ENCODE data around the gene RPS14. TPM values are rescaled to one million over a fixed set of nuclear protein-coding genes. Genes with fewer than 3 reads are reported as not detected.
A peak's percentile ranks its signal among the peaks of the same experiment; 100 is the strongest.
"Not testable (repeated sequence)": the region's sequence is repeated elsewhere in the genome, so short reads cannot be mapped to it uniquely, and the experiment has no call there.

Gene RPS14
- total RNA-seq, 1 donor from 2014 or later: 1,255 TPM

DNA sequence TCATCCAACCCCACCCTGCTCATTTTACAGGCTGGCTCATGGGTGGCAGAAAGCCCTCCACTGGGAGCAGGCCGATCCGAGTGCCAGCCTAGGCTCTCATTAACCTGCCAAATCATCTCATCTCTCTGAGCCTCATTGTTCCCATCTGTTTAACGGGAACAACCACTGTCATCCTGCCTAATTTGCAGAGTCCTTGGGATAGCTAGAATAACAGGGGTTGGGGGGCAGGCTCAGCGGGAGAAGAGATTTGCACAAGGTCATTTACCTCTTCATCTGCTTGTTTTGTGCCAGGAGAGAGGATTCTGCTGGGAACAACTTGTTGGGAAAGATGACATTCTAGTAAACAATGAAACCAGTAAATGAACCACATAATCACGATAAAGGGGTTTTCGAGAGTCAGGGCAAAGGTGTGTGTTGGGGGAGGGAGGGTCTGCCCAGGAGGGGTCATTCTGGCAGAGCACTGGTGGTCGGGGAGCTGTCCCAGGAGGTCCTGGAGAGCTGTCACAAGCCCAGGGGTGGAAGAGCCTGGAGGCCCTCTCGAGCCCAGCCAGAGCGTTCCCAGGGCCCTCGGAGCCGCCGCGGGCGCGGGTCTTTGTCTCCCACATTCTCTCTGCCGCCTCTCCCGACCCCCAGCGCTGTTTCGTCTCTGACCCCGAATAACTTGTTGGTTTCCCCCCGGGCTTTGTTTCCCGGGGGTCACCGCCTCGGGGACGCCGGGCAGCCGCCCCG lies 35.6 kb upstream of the RPS14 start:
- intact Hi-C loops (cut with micrococcal nuclease): no loop called here
- no peak for ATAC-seq

DNA sequence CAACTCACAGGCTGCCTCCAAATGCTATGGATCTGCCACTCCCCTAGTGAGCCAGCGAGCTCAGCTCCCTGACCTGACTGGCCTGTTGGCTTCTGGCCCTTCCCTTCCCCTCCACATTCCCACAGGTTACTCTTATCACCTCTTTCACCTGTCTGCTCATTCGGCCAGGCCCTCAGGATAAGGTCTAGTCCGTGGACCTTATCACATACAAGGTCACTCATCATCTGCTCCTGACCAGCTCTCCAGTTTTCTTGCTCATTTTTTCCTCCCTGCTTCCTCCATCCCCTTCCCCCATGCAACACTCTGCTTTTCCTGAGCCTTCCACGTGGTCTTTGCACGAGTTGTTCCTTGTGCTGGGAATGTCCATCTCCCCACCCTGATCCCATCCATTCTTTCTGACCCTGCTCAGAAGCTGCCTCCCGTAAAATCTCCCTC lies 32.5 kb upstream of the RPS14 start:
- ATAC-seq: no peak
- DNase-seq: no peak
- intact Hi-C loops (cut with micrococcal nuclease): no loop called here

More for the DNA sequence above, 35.6 kb upstream of the RPS14 start:
- DNase-seq: no peak

- ATAC-seq: no peak
- no peak for DNase-seq
- intact Hi-C loops (cut with micrococcal nuclease): no loop called here
Measured at GRCh38 chr5:150481708-150481965, 32.1 kb upstream of the RPS14 start.

- no peak for ATAC-seq
- intact Hi-C loops (cut with micrococcal nuclease): no loop called here
- no peak for DNase-seq
Measured at GRCh38 chr5:150479416-150479815, 29.9 kb upstream of the RPS14 start.

GRCh38 chr5:150476568-150476967 lies 27.0 kb upstream of the RPS14 start:
- intact Hi-C loops (cut with micrococcal nuclease); ATAC-seq; DNase-seq: not testable (repeated sequence)

- no peak for DNase-seq
- no peak for ATAC-seq
- intact Hi-C loops (cut with micrococcal nuclease): no loop called here
Measured at GRCh38 chr5:150473673-150474358, 24.3 kb upstream of the RPS14 start.

GRCh38 chr5:150469718-150470469 lies 20.4 kb upstream of the RPS14 start:
- no peak for ATAC-seq
- intact Hi-C loops (cut with micrococcal nuclease): no loop called here

DNA sequence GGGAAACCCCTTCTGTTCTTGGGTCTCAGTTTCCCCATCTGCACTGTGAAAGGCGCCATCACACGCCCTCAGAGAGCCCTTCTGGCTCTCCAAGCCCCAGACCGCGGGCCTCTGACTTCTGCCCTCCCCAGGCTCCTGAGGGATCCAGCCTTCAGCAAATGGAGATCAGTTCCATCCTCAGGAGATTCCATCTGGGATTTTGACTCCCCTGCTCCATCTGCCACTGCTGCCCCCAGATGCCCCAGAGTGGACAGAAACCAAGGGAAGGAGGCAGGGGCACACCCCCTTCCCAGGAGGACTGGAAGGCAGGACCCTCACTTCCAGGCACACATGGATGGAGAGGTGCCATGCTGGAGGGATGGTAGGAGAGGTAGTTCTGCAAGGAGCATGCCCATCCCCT lies 18.7 kb upstream of the RPS14 start:
- ATAC-seq (no peak), DNase-seq (no peak)
- intact Hi-C loops (cut with micrococcal nuclease): no loop called here

More at GRCh38 chr5:150469718-150470469, 20.4 kb upstream of the RPS14 start:
- no peak for DNase-seq

DNA sequence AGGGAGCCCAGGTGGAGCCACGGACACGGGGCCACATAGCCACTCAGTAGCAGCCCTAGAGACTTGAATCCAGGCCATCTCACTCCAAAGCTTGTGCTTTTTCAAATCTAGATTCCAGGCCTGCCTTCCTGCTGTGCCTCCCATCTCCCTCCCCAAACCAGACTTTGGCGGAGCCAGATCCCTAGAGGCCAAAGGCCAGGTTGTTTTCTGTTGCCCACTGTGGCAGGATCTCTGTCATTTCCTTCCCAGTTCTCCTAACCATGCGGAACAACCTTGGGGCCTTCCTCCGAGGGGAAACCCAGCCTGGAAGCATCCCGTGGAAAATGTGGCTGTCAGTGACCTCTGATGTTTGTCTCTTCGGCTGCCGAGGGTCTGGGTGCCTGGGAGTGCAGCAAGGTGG lies 16.4 kb upstream of the RPS14 start:
- DNase-seq (no peak), ATAC-seq (peak; percentile 54)
- intact Hi-C loops (cut with micrococcal nuclease): no loop called here

- DNase-seq (no peak), ATAC-seq (peak; percentile 73)
- intact Hi-C loops (cut with micrococcal nuclease): no loop called here
Measured at GRCh38 chr5:150464554-150465012, 15.0 kb upstream of the RPS14 start.

DNA sequence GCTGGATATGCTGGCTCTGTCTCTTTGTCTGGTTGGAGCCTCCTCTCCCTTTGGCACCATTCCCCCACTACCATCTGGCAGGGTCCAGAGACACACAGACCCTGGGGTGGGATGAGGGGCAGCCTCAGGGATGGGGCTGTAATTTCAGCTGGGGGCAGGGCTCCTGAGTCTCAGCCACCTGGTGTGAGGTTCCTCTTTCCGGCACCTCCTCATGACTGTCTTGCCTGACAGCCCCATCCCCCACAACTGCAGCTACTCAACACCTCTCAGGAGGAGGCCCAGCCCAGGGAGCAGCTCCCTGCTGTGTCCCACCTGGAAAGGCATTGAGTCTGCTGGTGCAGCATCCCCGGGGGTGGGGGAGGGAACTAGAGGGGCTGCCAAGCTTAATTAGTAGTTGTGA lies 11.7 kb upstream of the RPS14 start:
- no peak for ATAC-seq
- DNase-seq: no peak
- intact Hi-C loops (cut with micrococcal nuclease): no loop called here

GRCh38 chr5:150460781-150461180 lies 11.2 kb upstream of the RPS14 start:
- DNase-seq: no peak
- no peak for ATAC-seq
- intact Hi-C loops (cut with micrococcal nuclease): no loop called here

DNA sequence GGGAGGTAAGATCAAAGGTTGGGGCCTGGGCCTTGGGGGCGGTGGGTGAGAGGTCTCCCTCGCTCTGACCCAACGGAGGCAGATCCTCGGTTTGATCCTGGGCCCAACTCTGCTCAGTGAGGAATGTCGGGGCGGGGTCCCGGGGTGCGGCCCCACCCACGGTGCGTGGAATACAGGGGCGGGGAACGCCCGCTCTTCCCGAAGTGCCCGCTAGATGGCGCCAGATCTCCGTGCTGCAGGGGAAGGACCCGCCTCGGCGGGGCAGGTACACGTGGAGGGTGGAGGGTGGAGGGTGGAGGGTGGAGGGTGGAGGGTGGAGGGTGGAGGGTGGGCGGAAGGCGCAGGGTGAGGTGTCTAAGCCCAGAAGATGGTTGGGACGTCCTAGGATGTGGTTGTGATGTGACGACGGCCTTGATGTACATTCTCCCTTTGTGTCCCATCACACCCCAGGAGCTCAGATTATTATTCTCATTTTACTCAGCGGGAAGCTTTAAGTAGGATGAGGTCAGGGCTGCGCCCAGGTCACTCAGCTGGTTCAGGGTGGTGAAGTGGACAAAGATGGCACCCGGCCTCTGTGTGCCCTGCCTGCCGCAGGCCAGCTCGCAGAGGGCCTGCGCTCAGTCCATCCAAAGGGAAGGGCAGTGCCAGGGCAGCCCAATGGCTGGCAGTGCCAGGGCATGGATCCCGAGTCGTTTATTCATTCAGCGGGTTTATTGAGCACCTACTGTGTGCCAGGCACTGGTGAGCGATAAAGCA lies 9.4 kb upstream of the RPS14 start:
- peak; percentile 88 for DNase-seq
- ATAC-seq: peak; percentile 96
- intact Hi-C loops (cut with micrococcal nuclease): loop anchor here (2.0 kb wide), 1 partner anchor 86 kb away; no protein-coding TSS in a partner anchor

DNA sequence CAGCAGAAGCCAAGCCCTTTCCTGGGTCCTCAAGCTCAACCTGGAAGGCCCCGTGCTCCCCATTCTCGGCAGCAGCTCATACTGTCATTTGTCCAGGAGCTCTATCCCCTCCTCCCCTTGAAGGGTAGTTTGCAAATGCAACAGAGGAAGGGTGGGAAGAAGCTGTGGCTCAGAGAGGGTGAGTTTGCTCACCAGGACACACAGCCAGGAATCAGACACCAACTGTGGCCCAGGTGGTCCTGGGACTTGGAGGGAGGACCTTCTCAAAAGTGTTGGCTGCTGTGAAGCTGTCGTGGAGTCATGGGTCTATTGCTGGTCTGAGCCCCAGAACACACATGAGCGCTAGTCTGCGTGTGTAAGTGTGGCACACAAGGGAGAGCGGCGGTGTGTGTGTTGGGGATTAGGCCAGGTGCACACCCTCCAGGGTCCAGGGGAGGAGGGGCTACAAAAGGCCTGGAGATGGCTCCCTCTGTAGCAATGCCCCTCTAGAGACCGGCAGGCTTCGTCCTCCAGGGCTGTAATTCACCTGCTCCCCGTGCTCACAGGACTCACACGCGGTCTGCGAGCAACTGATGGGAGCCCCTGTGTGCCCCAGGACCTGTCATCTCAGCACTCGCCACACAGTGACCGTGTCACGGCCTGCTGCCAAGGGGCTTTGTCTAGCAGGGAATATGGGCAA lies 8.2 kb upstream of the RPS14 start:
- DNase-seq (no peak), ATAC-seq (no peak)
- intact Hi-C loops (cut with micrococcal nuclease): loop anchor here (2.0 kb wide), 1 partner anchor 87 kb away; no protein-coding TSS in a partner anchor

- DNase-seq: no peak
- intact Hi-C loops (cut with micrococcal nuclease): no loop called here
- ATAC-seq: no peak
Measured at GRCh38 chr5:150457121-150457520, 7.6 kb upstream of the RPS14 start.

- ATAC-seq (no peak), DNase-seq (no peak)
- intact Hi-C loops (cut with micrococcal nuclease): no loop called here
Measured at GRCh38 chr5:150454492-150455229, 5.1 kb upstream of the RPS14 start.

DNA sequence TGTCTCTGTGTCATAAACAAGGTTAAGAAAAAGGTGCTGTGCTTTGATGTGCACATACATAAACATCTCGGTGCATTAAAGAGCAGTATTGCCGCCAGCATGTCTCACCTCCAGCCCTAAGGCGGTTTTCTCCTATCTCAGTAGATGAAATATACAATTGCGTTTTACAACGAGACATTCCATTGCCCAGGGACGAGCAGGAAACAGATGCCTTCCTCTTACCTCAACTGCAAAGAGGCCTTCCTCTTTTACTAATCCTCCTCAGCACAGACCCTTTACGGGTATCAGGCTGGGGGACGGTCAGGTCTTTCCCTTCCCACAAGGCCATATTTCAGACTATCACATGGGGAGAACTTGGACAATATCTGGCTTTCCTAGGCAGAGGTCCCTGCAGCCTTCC lies 4.5 kb upstream of the RPS14 start:
- intact Hi-C loops (cut with micrococcal nuclease); DNase-seq; ATAC-seq: not testable (repeated sequence)

DNA sequence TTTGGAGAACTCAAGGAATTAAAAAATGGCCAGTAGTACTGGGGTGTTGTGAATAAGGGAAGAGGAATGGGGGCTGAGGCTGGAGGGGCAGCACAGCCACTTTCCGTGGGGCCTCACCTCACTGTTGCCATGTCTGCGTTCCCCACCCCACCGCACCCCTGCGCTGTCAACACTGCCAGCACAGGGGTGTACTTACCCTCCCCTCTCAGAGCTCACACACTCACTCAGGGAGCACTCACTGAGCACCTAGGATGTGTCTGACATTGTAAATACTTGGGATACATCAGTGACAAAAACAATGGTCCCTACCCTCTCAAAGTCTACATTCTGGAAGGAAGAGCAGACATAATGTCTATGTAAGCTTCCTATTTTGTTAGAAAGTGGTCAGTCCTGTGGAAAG lies 3.4 kb upstream of the RPS14 start:
- DNase-seq (no peak), ATAC-seq (no peak)
- intact Hi-C loops (cut with micrococcal nuclease): no loop called here
